GM19455 (cell line): ENCODE measurements around the gene MPHOSPH9.
"Not testable (repeated sequence)": the region's sequence is repeated elsewhere in the genome, so short reads cannot be mapped to it uniquely, and the experiment has no call there.

ENCODE experiments used
- ATAC-seq: cut with Tn5 transposase; IDR thresholded peaks from one replicate; pipeline ENCODE4 v1.9.1; 2021; ENCODE audit not compliant: unreplicated experiment

The MPHOSPH9 gene

GRCh38 chr12:123231931-123232330 lies 1.0 kb downstream of the MPHOSPH9 start:
- ATAC-seq: no peak

DNA sequence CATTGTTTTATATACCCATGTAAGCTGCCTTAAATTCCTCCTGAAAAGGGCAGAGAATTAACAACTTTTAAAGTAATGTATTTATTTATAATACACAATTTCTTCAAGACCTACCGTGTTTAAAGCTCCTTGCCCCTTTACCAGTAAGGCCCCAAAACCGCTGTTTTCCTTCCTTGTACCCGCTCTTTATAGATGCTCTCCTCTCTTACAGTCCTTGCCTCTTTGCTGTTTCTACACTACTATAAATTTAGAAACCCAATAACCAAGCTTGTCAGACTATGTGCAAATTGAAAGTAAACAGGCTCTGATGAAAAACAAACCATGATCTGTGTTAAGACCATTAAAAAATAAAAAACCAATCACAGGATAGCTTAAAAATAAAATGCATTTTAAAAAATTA lies 3.9 kb downstream of the MPHOSPH9 start:
- no peak for ATAC-seq

- no peak for ATAC-seq
Observed at GRCh38 chr12:123227581-123228258, 5.2 kb downstream of the MPHOSPH9 start.

- no peak for ATAC-seq
Observed at GRCh38 chr12:123225443-123225842, 7.5 kb downstream of the MPHOSPH9 start.

DNA sequence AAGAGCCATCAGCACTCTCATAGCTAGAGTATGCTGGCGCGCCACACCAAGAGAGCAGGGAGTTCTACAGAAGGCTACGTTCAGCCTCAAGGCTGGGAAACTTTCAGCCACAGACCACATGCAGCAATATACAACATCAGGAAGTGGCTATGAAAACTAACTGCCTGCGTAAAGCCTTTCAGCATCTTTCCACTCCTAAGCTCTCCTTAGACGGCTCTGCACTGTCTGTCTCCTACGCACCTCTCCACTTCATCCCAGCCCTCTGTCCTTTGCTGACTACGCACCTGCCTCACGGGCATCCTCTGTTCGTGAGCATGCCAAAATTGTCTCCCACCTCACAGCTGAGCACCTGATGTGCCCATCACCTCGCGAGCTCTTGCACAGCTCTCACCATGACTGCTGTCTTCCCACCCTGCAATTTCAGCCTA lies 9.7 kb downstream of the MPHOSPH9 start:
- no peak for ATAC-seq

GRCh38 chr12:123207815-123208214 lies 25.1 kb downstream of the MPHOSPH9 start:
- ATAC-seq: not testable (repeated sequence)

GRCh38 chr12:123206794-123207193 lies 26.1 kb downstream of the MPHOSPH9 start:
- not testable (repeated sequence) for ATAC-seq

GRCh38 chr12:123200414-123200813 lies 32.5 kb downstream of the MPHOSPH9 start:
- no peak for ATAC-seq

- ATAC-seq: no peak
Observed at GRCh38 chr12:123199936-123200335, 33.0 kb downstream of the MPHOSPH9 start.

DNA sequence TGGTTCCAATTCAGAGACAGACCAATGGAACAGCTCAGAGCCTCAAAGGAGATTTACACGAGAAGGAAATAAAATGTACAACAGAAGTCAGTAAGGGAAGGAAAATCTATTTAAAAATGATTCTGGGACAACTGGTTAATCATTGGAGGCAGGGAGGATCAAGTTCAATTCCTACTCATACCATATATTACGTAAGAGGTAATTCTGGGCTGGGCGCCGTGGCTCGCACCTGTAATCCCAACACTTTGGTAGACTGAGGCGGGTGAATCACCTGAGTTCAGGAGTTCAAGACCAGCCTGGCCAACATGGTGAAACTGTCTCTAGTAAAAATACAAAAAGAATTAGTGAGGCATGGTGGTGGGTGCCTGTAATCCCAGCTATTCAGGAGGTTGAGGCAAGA lies 45.3 kb downstream of the MPHOSPH9 start:
- no peak for ATAC-seq

- no peak for ATAC-seq
Observed at GRCh38 chr12:123180171-123180570, 52.8 kb downstream of the MPHOSPH9 start.

GRCh38 chr12:123171967-123172366 lies 61.0 kb downstream of the MPHOSPH9 start:
- ATAC-seq: no peak

DNA sequence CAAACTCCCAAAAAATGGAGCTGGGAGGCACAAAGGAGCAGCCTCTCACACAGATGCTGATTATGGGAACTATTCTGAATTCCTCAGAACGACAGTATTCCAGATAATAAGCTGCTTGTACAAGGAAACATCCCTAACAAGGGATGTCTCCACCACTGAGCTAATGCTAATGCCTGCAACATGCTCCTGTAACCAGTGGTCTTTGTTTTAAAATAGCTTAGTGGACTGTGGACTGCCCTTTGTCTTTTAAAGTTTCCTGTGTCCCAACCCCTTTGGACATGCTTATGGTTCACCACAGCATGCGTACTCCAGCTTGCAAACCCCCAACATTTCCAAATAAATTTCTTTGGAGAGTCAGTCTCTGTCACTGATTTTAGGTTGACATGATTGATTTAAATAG lies 65.6 kb downstream of the MPHOSPH9 start:
- ATAC-seq: no peak

GRCh38 chr12:123165537-123165936 lies 67.4 kb downstream of the MPHOSPH9 start:
- ATAC-seq: no peak

- no peak for ATAC-seq
Observed at GRCh38 chr12:123164710-123165261, 68.2 kb downstream of the MPHOSPH9 start.

- ATAC-seq: no peak
Observed at GRCh38 chr12:123164222-123164621, 68.7 kb downstream of the MPHOSPH9 start.

GRCh38 chr12:123163227-123163626 lies 69.7 kb downstream of the MPHOSPH9 start:
- no peak for ATAC-seq

DNA sequence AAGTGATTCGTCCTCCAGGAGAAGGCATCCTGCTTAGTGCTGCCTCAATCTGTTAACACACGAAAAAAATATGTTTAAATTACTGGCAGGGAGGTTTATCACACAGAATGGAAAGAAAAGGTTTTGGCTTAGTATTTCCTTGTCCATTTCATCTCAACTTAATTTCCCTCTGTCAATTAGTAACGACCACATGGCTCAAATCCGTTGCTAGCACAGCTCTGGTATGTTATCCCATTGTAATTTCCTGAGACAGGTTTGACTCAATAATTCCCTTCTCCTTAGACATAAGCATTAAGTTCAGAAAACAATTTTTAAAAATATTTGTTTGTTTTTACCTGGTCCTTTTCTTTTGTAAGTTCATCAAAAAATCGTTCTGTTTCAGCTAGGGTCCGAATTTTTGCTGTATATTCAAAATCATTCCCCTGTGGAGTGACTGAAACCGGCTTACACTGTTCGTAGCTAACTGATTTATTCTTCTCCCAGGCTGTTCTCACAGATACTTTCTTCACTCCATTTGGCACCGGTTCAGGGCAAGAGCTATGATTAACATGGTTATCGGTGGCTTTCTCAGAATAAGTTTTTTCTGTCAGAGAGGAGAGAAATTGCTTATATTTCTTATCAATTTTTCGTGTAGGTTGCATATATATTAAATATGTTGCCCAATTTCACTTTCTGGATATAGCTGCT lies 72.0 kb downstream of the MPHOSPH9 start:
- ATAC-seq: no peak

- no peak for ATAC-seq
Observed at GRCh38 chr12:123153906-123154305, 79.0 kb downstream of the MPHOSPH9 start.

- no peak for ATAC-seq
Observed at GRCh38 chr12:123152833-123153232, 80.1 kb downstream of the MPHOSPH9 start.

- no peak for ATAC-seq
Observed at GRCh38 chr12:123151457-123152454, 81.2 kb downstream of the MPHOSPH9 start.
